H9 (cell line): ENCODE data around the gene IFNA6. TPM values are rescaled to one million over a fixed set of nuclear protein-coding genes. Genes with fewer than 3 reads are reported as not detected.

Experiments used
- DNase-seq: peaks from one replicate; pipeline ENCODE4 v3.0.0-alpha.2; 2017
- H2AFZ ChIP-seq: one replicate; pipeline ENCODE4 v1.6.1; 2013; ENCODE audit warnings: mild to moderate bottlenecking, low read length, control low read depth, moderate library complexity
- H2AK5ac ChIP-seq: 2 replicates; pipeline ENCODE4 v1.6.1; 2013; ENCODE audit warnings: low read length, control low read depth, mixed read lengths; ENCODE audit not compliant: insufficient read length
- H2BK120ac ChIP-seq: one replicate; pipeline ENCODE4 v1.6.1; 2013; ENCODE audit warnings: low read depth, mild to moderate bottlenecking, low read length, control low read depth, inconsistent platforms; ENCODE audit not compliant: poor library complexity, severe bottlenecking
- H2BK12ac ChIP-seq: 2 replicates; pipeline ENCODE4 v1.6.1; 2013; ENCODE audit warnings: low read length, control low read depth, mixed read lengths, low read depth; ENCODE audit not compliant: insufficient read length
- H2BK15ac ChIP-seq: 2 replicates; pipeline ENCODE4 v1.6.1; 2013; ENCODE audit warnings: low read depth, low read length, control low read depth
- H2BK20ac ChIP-seq: one replicate; pipeline ENCODE4 v1.6.1; 2013; ENCODE audit warnings: low read depth, mild to moderate bottlenecking, low read length, control low read depth, inconsistent platforms; ENCODE audit not compliant: poor library complexity, severe bottlenecking
- H2BK5ac ChIP-seq: 2 replicates; pipeline ENCODE4 v1.6.1; 2013; ENCODE audit warnings: low read length, control low read depth, mixed read lengths; ENCODE audit not compliant: insufficient read length
- H3K14ac ChIP-seq: 2 replicates; pipeline ENCODE4 v1.6.1; 2013; ENCODE audit warnings: low read length, control low read depth; ENCODE audit not compliant: insufficient read depth
- H3K18ac ChIP-seq: 2 replicates; pipeline ENCODE4 v1.6.1; 2013; ENCODE audit warnings: low read depth, mild to moderate bottlenecking, mixed read lengths, low read length, control low read depth; ENCODE audit not compliant: insufficient read length
- H3K23ac ChIP-seq: 2 replicates; pipeline ENCODE4 v1.6.1; 2013; ENCODE audit warnings: low read length, control low read depth, mixed read lengths, low read depth; ENCODE audit not compliant: insufficient read length
- H3K23me2 ChIP-seq: 2 replicates; pipeline ENCODE4 v1.6.1; 2013; ENCODE audit warnings: low read depth, mild to moderate bottlenecking, mixed read lengths, low read length, control low read depth; ENCODE audit not compliant: insufficient read length, poor library complexity, severe bottlenecking
- H3K27ac ChIP-seq: 2 replicates; pipeline ENCODE4 v1.5.1; 2013; ENCODE audit warnings: low read length, control low read depth, mixed read lengths, low read depth; ENCODE audit not compliant: insufficient read length
- H3K27me3 ChIP-seq: 2 replicates; pipeline ENCODE4 v1.6.1; 2013; ENCODE audit warnings: low read length, control low read depth, inconsistent platforms; ENCODE audit not compliant: insufficient read depth
- H3K4ac ChIP-seq: 2 replicates; pipeline ENCODE4 v1.6.1; 2013; ENCODE audit warnings: low read depth, mild to moderate bottlenecking, control low read depth, inconsistent platforms, low read length, moderate library complexity
- H3K4me1 ChIP-seq: 2 replicates; pipeline ENCODE4 v1.6.1; 2013; ENCODE audit warnings: low read length, control low read depth, inconsistent platforms; ENCODE audit not compliant: insufficient read depth
- H3K4me2 ChIP-seq: 2 replicates; pipeline ENCODE4 v1.6.1; 2013; ENCODE audit warnings: low read length, control low read depth, mixed read lengths; ENCODE audit not compliant: insufficient read length, insufficient read depth
- H3K56ac ChIP-seq: 2 replicates; pipeline ENCODE4 v1.6.1; 2013; ENCODE audit warnings: low read depth, mild to moderate bottlenecking, mixed read lengths, low read length, control low read depth; ENCODE audit not compliant: insufficient read length
- H3K79me1 ChIP-seq: 2 replicates; pipeline ENCODE4 v1.6.1; 2013; ENCODE audit warnings: low read depth, mild to moderate bottlenecking, moderate library complexity, low read length, control low read depth, inconsistent platforms; ENCODE audit not compliant: insufficient read depth, poor library complexity, severe bottlenecking
- H3K79me2 ChIP-seq: 2 replicates; pipeline ENCODE4 v1.6.1; 2013; ENCODE audit warnings: low read length, control low read depth, inconsistent platforms; ENCODE audit not compliant: insufficient read depth
- H3K9ac ChIP-seq: 2 replicates; pipeline ENCODE4 v1.6.1; 2013; ENCODE audit warnings: low read length, control low read depth, mixed read lengths; ENCODE audit not compliant: insufficient read length; ENCODE audit errors: extremely low read depth
- H3K9me3 ChIP-seq: one replicate; pipeline ENCODE4 v1.6.1; 2013; ENCODE audit warnings: low read depth, low read length, inconsistent platforms; ENCODE audit not compliant: control insufficient read depth
- H3T11ph ChIP-seq: one replicate; pipeline ENCODE4 v1.6.1; 2013; ENCODE audit warnings: mild to moderate bottlenecking, low read length, control low read depth, inconsistent platforms
- H4K20me1 ChIP-seq: one replicate; pipeline ENCODE4 v1.6.1; 2013; ENCODE audit not compliant: control insufficient read depth, insufficient read length, insufficient read depth
- H4K5ac ChIP-seq: 2 replicates; pipeline ENCODE4 v1.6.1; 2013; ENCODE audit warnings: low read depth, mild to moderate bottlenecking, mixed read lengths, low read length, control low read depth; ENCODE audit not compliant: insufficient read length
- H4K8ac ChIP-seq: replicated peaks from 2 replicates; pipeline ENCODE4 v1.6.1; 2013; ENCODE audit warnings: low read length, control low read depth, mixed read lengths, low read depth; ENCODE audit not compliant: insufficient read length
- H4K91ac ChIP-seq: 2 replicates; pipeline ENCODE4 v1.6.1; 2013; ENCODE audit warnings: low read depth, mild to moderate bottlenecking, moderate library complexity, mixed read lengths, low read length, control low read depth; ENCODE audit not compliant: insufficient read length
- H3K27ac Mint-ChIP-seq, 3 experiments: 2 replicates in 2 of 3; 3 replicates in 1 of 3; pipeline ENCODE4 v1.8.0; 2020 to 2021; ENCODE audit warnings: mixed read lengths in 3 of 3, mild to moderate bottlenecking in 1 of 3, moderate library complexity in 1 of 3
- H3K27me3 Mint-ChIP-seq: 2 replicates; pipeline ENCODE4 v1.8.0; 2021; ENCODE audit warnings: low read depth, mild to moderate bottlenecking, moderate library complexity, mixed read lengths
- H3K36me3 Mint-ChIP-seq, 3 experiments: 2 replicates in 2 of 3; 3 replicates in 1 of 3; pipeline ENCODE4 v1.8.0; 2020 to 2021; ENCODE audit warnings: low read depth in 3 of 3, mixed read lengths in 3 of 3; ENCODE audit not compliant: insufficient read depth in 1 of 3
- H3K4me1 Mint-ChIP-seq, 2 experiments: 2 replicates each; pipeline ENCODE4 v1.8.0; 2020; ENCODE audit warnings: mixed read lengths in 2 of 2
- H3K4me3 Mint-ChIP-seq, 2 experiments: 2 replicates in 1 of 2; 3 replicates in 1 of 2; pipeline ENCODE4 v1.8.0; 2020 to 2021; ENCODE audit warnings: mild to moderate bottlenecking in 2 of 2, mixed read lengths in 2 of 2, moderate library complexity in 1 of 2
- H3K9me3 Mint-ChIP-seq, 2 experiments: 2 replicates in 1 of 2; 3 replicates in 1 of 2; pipeline ENCODE4 v1.8.0; 2020; ENCODE audit warnings: mild to moderate bottlenecking in 2 of 2, mixed read lengths in 2 of 2, moderate library complexity in 1 of 2
- WGBS: extraction: QIAGEN DNeasy Blood & Tissue Kit; methylation state at CpG from one replicate; pipeline ENCODE4 v1.1.7; 2013; ENCODE audit warnings: missing lambda C conversion rate, low lambda C conversion rate, mixed read lengths; ENCODE audit not compliant: insufficient read length; ENCODE audit errors: extremely low coverage; 5-methylcytosine and 5-hydroxymethylcytosine counted together
- total RNA-seq: library from RNA; stranded (reverse); gene quantifications from 2 replicates; pipeline ENCODE4 v1.2.1, GENCODE V29; 2021
- TF ChIP-seq, protein P1 (sequence below): fragments of 200-600 bp; sonication (generic); conservative IDR thresholded peaks from 3 replicates; pipeline ENCODE4 v1.8.0; 2021; ENCODE audit warnings: antibody characterized with exemption, mild to moderate bottlenecking

The IFNA6 gene
- total RNA-seq, 1 experiment from 2014 or later, result not detected

DNA sequence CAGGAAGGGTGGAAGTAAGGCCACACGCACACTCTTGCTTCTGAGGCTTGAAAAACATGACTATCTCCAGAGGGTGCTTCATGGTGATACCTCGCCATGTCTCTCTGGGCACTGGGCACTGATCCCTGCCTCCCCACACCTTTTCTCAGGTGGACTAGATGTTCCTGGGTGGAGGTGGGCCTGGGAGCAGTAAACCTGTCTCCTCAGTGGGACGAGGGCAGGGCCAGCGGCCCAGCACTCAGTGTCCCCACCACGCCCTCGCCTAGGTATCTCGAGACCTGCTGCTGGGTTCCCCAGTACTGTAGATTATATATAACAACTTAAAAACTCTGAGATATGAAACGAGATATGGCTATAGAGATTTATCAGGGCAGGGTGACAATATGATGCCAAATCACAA lies 11.6 kb upstream of the IFNA6 start:
- H3K79me2 ChIP-seq, result no peaks in the 10 kb centered on the region
- Mint-ChIP-seq H3K27ac (no peak overlapping the region), H3K9me3 (no peaks in the 10 kb centered on the region), H3K27me3 (peaks cover 1% of the 10 kb centered on the region; the same call in 1 of the 2 replicates), H3K36me3 (no peaks in the 10 kb centered on the region), H3K4me1 (no peaks in the 10 kb centered on the region), H3K4me3 (no peak overlapping the region)
- no peak overlapping the region for H3K4ac ChIP-seq
- TF ChIP-seq, protein P1, sequence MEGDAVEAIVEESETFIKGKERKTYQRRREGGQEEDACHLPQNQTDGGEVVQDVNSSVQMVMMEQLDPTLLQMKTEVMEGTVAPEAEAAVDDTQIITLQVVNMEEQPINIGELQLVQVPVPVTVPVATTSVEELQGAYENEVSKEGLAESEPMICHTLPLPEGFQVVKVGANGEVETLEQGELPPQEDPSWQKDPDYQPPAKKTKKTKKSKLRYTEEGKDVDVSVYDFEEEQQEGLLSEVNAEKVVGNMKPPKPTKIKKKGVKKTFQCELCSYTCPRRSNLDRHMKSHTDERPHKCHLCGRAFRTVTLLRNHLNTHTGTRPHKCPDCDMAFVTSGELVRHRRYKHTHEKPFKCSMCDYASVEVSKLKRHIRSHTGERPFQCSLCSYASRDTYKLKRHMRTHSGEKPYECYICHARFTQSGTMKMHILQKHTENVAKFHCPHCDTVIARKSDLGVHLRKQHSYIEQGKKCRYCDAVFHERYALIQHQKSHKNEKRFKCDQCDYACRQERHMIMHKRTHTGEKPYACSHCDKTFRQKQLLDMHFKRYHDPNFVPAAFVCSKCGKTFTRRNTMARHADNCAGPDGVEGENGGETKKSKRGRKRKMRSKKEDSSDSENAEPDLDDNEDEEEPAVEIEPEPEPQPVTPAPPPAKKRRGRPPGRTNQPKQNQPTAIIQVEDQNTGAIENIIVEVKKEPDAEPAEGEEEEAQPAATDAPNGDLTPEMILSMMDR, result no peak
- H3K14ac ChIP-seq, result no peak overlapping the region
- no peak overlapping the region for H2BK12ac ChIP-seq
- no peak overlapping the region for H4K91ac ChIP-seq
- no peak overlapping the region for H2AK5ac ChIP-seq
- no peak overlapping the region for H2BK20ac ChIP-seq
- no peak overlapping the region for H3K4me2 ChIP-seq
- no peaks in the 10 kb centered on the region for H4K20me1 ChIP-seq
- H2BK15ac ChIP-seq, result no peak overlapping the region
- H3K9ac ChIP-seq, result no peak overlapping the region
- H3K56ac ChIP-seq, result no peak overlapping the region
- no CpG with 5 or more reads among the region's 8 CpGs for WGBS
- no peak overlapping the region for H2BK5ac ChIP-seq
- H2BK120ac ChIP-seq, result no peak overlapping the region
- H4K5ac ChIP-seq, result no peak overlapping the region
- H3K9me3 ChIP-seq, result no peaks in the 10 kb centered on the region
- no peak overlapping the region for H3K27ac ChIP-seq
- H3K18ac ChIP-seq, result no peak overlapping the region
- H4K8ac ChIP-seq, result no peak overlapping the region
- no peak overlapping the region for H3K23ac ChIP-seq
- H2AFZ ChIP-seq, result no peak overlapping the region
- no peaks in the 10 kb centered on the region for H3K23me2 ChIP-seq
- H3T11ph ChIP-seq, result no peak overlapping the region
- no peaks in the 10 kb centered on the region for H3K27me3 ChIP-seq
- no peaks in the 10 kb centered on the region; the same call in 1 of the 2 replicates for H3K4me1 ChIP-seq
- DNase-seq, result no peak
- H3K79me1 ChIP-seq, result no peaks in the 10 kb centered on the region
